A549 (cell line): ENCODE data around the gene ATP13A3.

ENCODE experiments used
- CHD2 ChIP-seq: fragments of 150-350 bp; IDR thresholded peaks from 2 replicates; pipeline ENCODE4 v1.6.1; 2014; ENCODE audit warnings: low read length; ENCODE audit not compliant: partially characterized antibody
- CHD4 ChIP-seq: fragments of 200-600 bp; sonication (generic); IDR thresholded peaks from 2 replicates; pipeline ENCODE4 v1.6.1; 2016; ENCODE audit warnings: antibody characterized with exemption, mild to moderate bottlenecking, borderline replicate concordance
- ESRRA ChIP-seq: fragments of 150-350 bp; IDR thresholded peaks from 2 replicates; pipeline ENCODE4 v1.6.1; 2014; ENCODE audit warnings: mild to moderate bottlenecking, low read length, borderline replicate concordance
- GATA3 ChIP-seq: IDR thresholded peaks from 2 replicates; pipeline ENCODE4 v1.6.1; 2012; ENCODE audit warnings: borderline replicate concordance
- KDM1A ChIP-seq: fragments of 200-600 bp; sonication (generic); IDR thresholded peaks from 2 replicates; pipeline ENCODE4 v1.6.1; 2016; ENCODE audit warnings: low read depth, mild to moderate bottlenecking
- TF ChIP-seq, protein P1 (sequence below): fragments of >200 bp; sonication (Bioruptor Twin); formaldehyde crosslinking; IDR thresholded peaks from 3 replicates; pipeline ENCODE4 v1.5.1; 2016
- TF ChIP-seq, protein P2 (sequence below): fragments of 150-350 bp; IDR thresholded peaks from 2 replicates; pipeline ENCODE4 v1.6.1; 2014; ENCODE audit warnings: low read depth, mild to moderate bottlenecking, low read length
- TF ChIP-seq, protein P3 (sequence below): fragments of 200-600 bp; sonication (generic); IDR thresholded peaks from 2 replicates; pipeline ENCODE4 v1.6.1; 2016; ENCODE audit warnings: antibody characterized with exemption, mild to moderate bottlenecking, moderate library complexity
- TF ChIP-seq, protein P4 (sequence below): IDR thresholded peaks from 2 replicates; pipeline ENCODE4 v1.6.1; 2012
- TF ChIP-seq, protein P5 (sequence below): fragments of 450-650 bp; IDR thresholded peaks from 2 replicates; pipeline ENCODE4 v1.6.1; 2014; ENCODE audit warnings: antibody characterized with exemption

DNA sequence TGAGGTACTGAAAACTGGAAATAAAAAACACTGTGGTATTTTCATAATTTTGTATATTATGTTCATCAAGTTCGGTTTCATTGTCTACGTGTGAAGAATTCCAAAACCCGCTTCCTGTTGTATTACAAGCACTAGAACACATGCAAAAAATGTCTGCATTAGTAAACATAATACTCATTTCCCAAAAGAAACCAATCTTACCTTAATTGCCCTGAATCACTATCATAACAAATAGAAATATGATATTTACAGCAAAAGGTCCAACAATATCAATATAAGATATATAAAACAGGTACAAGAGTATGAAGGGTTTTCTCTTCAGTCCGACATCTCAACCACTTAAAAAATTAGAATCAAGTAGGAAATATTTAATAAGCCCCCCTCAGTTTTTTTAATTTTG is 61.4 kb downstream of the ATP13A3 start:
- TF ChIP-seq CHD4 (no peak), CHD2 (no peak), GATA3 (no peak), KDM1A (no peak), ESRRA (no peak)
- TF ChIP-seq, protein P1, sequence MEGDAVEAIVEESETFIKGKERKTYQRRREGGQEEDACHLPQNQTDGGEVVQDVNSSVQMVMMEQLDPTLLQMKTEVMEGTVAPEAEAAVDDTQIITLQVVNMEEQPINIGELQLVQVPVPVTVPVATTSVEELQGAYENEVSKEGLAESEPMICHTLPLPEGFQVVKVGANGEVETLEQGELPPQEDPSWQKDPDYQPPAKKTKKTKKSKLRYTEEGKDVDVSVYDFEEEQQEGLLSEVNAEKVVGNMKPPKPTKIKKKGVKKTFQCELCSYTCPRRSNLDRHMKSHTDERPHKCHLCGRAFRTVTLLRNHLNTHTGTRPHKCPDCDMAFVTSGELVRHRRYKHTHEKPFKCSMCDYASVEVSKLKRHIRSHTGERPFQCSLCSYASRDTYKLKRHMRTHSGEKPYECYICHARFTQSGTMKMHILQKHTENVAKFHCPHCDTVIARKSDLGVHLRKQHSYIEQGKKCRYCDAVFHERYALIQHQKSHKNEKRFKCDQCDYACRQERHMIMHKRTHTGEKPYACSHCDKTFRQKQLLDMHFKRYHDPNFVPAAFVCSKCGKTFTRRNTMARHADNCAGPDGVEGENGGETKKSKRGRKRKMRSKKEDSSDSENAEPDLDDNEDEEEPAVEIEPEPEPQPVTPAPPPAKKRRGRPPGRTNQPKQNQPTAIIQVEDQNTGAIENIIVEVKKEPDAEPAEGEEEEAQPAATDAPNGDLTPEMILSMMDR: no peak
- TF ChIP-seq, protein P2, sequence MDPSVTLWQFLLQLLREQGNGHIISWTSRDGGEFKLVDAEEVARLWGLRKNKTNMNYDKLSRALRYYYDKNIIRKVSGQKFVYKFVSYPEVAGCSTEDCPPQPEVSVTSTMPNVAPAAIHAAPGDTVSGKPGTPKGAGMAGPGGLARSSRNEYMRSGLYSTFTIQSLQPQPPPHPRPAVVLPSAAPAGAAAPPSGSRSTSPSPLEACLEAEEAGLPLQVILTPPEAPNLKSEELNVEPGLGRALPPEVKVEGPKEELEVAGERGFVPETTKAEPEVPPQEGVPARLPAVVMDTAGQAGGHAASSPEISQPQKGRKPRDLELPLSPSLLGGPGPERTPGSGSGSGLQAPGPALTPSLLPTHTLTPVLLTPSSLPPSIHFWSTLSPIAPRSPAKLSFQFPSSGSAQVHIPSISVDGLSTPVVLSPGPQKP: no peak
- TF ChIP-seq, protein P3, sequence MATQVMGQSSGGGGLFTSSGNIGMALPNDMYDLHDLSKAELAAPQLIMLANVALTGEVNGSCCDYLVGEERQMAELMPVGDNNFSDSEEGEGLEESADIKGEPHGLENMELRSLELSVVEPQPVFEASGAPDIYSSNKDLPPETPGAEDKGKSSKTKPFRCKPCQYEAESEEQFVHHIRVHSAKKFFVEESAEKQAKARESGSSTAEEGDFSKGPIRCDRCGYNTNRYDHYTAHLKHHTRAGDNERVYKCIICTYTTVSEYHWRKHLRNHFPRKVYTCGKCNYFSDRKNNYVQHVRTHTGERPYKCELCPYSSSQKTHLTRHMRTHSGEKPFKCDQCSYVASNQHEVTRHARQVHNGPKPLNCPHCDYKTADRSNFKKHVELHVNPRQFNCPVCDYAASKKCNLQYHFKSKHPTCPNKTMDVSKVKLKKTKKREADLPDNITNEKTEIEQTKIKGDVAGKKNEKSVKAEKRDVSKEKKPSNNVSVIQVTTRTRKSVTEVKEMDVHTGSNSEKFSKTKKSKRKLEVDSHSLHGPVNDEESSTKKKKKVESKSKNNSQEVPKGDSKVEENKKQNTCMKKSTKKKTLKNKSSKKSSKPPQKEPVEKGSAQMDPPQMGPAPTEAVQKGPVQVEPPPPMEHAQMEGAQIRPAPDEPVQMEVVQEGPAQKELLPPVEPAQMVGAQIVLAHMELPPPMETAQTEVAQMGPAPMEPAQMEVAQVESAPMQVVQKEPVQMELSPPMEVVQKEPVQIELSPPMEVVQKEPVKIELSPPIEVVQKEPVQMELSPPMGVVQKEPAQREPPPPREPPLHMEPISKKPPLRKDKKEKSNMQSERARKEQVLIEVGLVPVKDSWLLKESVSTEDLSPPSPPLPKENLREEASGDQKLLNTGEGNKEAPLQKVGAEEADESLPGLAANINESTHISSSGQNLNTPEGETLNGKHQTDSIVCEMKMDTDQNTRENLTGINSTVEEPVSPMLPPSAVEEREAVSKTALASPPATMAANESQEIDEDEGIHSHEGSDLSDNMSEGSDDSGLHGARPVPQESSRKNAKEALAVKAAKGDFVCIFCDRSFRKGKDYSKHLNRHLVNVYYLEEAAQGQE: no peak
- TF ChIP-seq, protein P4, sequence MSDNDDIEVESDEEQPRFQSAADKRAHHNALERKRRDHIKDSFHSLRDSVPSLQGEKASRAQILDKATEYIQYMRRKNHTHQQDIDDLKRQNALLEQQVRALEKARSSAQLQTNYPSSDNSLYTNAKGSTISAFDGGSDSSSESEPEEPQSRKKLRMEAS: no peak
- TF ChIP-seq, protein P5, sequence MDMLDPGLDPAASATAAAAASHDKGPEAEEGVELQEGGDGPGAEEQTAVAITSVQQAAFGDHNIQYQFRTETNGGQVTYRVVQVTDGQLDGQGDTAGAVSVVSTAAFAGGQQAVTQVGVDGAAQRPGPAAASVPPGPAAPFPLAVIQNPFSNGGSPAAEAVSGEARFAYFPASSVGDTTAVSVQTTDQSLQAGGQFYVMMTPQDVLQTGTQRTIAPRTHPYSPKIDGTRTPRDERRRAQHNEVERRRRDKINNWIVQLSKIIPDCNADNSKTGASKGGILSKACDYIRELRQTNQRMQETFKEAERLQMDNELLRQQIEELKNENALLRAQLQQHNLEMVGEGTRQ: no peak
